Nephron progenitor cell (in vitro differentiated cells): ENCODE results near the gene FAM117A.
"Not testable (repeated sequence)": the region's sequence is repeated elsewhere in the genome, so short reads cannot be mapped to it uniquely, and the experiment has no call there.

Experiments used
- DNase-seq: peaks from one replicate; pipeline ENCODE4 v3.0.0; 2021
- H3K27ac Mint-ChIP-seq: 2 replicates; pipeline ENCODE4 v1.8.0; 2021; ENCODE audit warnings: mild to moderate bottlenecking, moderate library complexity, mixed read lengths
- H3K27me3 Mint-ChIP-seq: 2 replicates; pipeline ENCODE4 v1.8.0; 2021; ENCODE audit warnings: mild to moderate bottlenecking, low read depth, mixed read lengths; ENCODE audit not compliant: poor library complexity
- H3K36me3 Mint-ChIP-seq: 2 replicates; pipeline ENCODE4 v1.8.0; 2021; ENCODE audit warnings: low read depth, mixed read lengths
- H3K4me1 Mint-ChIP-seq: 2 replicates; pipeline ENCODE4 v1.8.0; 2021; ENCODE audit warnings: mixed read lengths
- H3K4me3 Mint-ChIP-seq: 2 replicates; pipeline ENCODE4 v1.8.0; 2021; ENCODE audit warnings: mild to moderate bottlenecking, moderate library complexity, mixed read lengths
- H3K9me3 Mint-ChIP-seq: 2 replicates; pipeline ENCODE4 v1.8.0; 2021; ENCODE audit warnings: mild to moderate bottlenecking, moderate library complexity, mixed read lengths
- CTCF ChIP-seq: fragments of 200-600 bp; sonication (generic); IDR thresholded peaks from 2 replicates; pipeline ENCODE4 v1.5.0; 2021; ENCODE audit warnings: antibody characterized with exemption

FAM117A gene

GRCh38 chr17:49677134-49677932 is 86.6 kb downstream of the FAM117A start:
- no peak for TF ChIP-seq CTCF
- Mint-ChIP-seq H3K36me3 (peaks cover 26% of the 10 kb centered on the region), H3K4me3 (peak overlapping the region; percentile 94), H3K27ac (peak overlapping the region; percentile 98), H3K4me1 (peaks cover 35% of the 10 kb centered on the region), H3K9me3 (peaks cover 9% of the 10 kb centered on the region), H3K27me3 (peaks cover 20% of the 10 kb centered on the region)
- DNase-seq: peak; percentile 99

GRCh38 chr17:49676276-49676868 is 87.6 kb downstream of the FAM117A start:
- peaks cover 30% of the 10 kb centered on the region for H3K36me3 Mint-ChIP-seq
- peaks cover 35% of the 10 kb centered on the region for H3K4me1 Mint-ChIP-seq
- DNase-seq: no peak
- peaks cover 9% of the 10 kb centered on the region for H3K9me3 Mint-ChIP-seq
- peaks cover 17% of the 10 kb centered on the region for H3K27me3 Mint-ChIP-seq
- peak overlapping the region; percentile 98 for H3K27ac Mint-ChIP-seq
- TF ChIP-seq CTCF: no peak
- peak overlapping the region; percentile 94 for H3K4me3 Mint-ChIP-seq

- peaks cover 35% of the 10 kb centered on the region for H3K4me1 Mint-ChIP-seq
- peaks cover 9% of the 10 kb centered on the region for H3K9me3 Mint-ChIP-seq
- TF ChIP-seq CTCF: no peak
- H3K27me3 Mint-ChIP-seq: peaks cover 11% of the 10 kb centered on the region
- peaks cover 30% of the 10 kb centered on the region for H3K36me3 Mint-ChIP-seq
- no peak for DNase-seq
- H3K4me3 Mint-ChIP-seq: no peak overlapping the region
- no peak overlapping the region for H3K27ac Mint-ChIP-seq
Measured at GRCh38 chr17:49674507-49674906, 89.4 kb downstream of the FAM117A start.

- not testable (repeated sequence) for H3K9me3 Mint-ChIP-seq, DNase-seq, H3K4me3 Mint-ChIP-seq
- H3K4me1 Mint-ChIP-seq: peaks cover 35% of the 10 kb centered on the region
- peak overlapping the region; percentile 54 for H3K27ac Mint-ChIP-seq
- H3K36me3 Mint-ChIP-seq: peaks cover 30% of the 10 kb centered on the region
- peaks cover 11% of the 10 kb centered on the region for H3K27me3 Mint-ChIP-seq
Measured at GRCh38 chr17:49673679-49674078, 90.3 kb downstream of the FAM117A start.

GRCh38 chr17:49670641-49671040 is 93.3 kb downstream of the FAM117A start:
- no peaks in the 10 kb centered on the region for H3K27me3 Mint-ChIP-seq
- no peak overlapping the region for H3K27ac Mint-ChIP-seq
- H3K4me1 Mint-ChIP-seq: peaks cover 16% of the 10 kb centered on the region
- H3K4me3 Mint-ChIP-seq: no peak overlapping the region
- no peak for TF ChIP-seq CTCF
- peaks cover 4% of the 10 kb centered on the region for H3K9me3 Mint-ChIP-seq
- DNase-seq: no peak
- H3K36me3 Mint-ChIP-seq: peaks cover 55% of the 10 kb centered on the region

GRCh38 chr17:49670002-49670401 is 93.9 kb downstream of the FAM117A start:
- H3K4me3 Mint-ChIP-seq: no peak overlapping the region
- no peaks in the 10 kb centered on the region for H3K27me3 Mint-ChIP-seq
- DNase-seq: no peak
- H3K9me3 Mint-ChIP-seq: peaks cover 5% of the 10 kb centered on the region
- no peak for TF ChIP-seq CTCF
- no peak overlapping the region for H3K27ac Mint-ChIP-seq
- H3K4me1 Mint-ChIP-seq: peaks cover 10% of the 10 kb centered on the region
- H3K36me3 Mint-ChIP-seq: peaks cover 57% of the 10 kb centered on the region
